GM19023 (cell line): ENCODE results near the gene TENM3.

ENCODE experiments used
- ATAC-seq: cut with Tn5 transposase; IDR thresholded peaks from one replicate; pipeline ENCODE4 v1.9.1; 2021; ENCODE audit warnings: mild to moderate bottlenecking, moderate library complexity; ENCODE audit not compliant: unreplicated experiment

TENM3 gene

GRCh38 chr4:182827166-182827565 is 584.0 kb downstream of the TENM3 start:
- ATAC-seq: no peak

- no peak for ATAC-seq
Measured at GRCh38 chr4:182827954-182828353, 584.8 kb downstream of the TENM3 start.

- ATAC-seq: no peak
Measured at GRCh38 chr4:182828360-182829025, 585.3 kb downstream of the TENM3 start.

- ATAC-seq: no peak
Measured at GRCh38 chr4:182829196-182829595, 586.0 kb downstream of the TENM3 start.

- ATAC-seq: no peak
Measured at GRCh38 chr4:182831376-182831775, 588.2 kb downstream of the TENM3 start.

- ATAC-seq: no peak
Measured at GRCh38 chr4:182832352-182833120, 589.3 kb downstream of the TENM3 start.

- no peak for ATAC-seq
Measured at GRCh38 chr4:182835006-182835740, 592.0 kb downstream of the TENM3 start.

GRCh38 chr4:182837831-182838230 is 594.6 kb downstream of the TENM3 start:
- no peak for ATAC-seq

GRCh38 chr4:182838535-182838934 is 595.3 kb downstream of the TENM3 start:
- ATAC-seq: no peak

- no peak for ATAC-seq
Measured at GRCh38 chr4:182839256-182839655, 596.1 kb downstream of the TENM3 start.

- ATAC-seq: no peak
Measured at GRCh38 chr4:182840108-182840507, 596.9 kb downstream of the TENM3 start.

GRCh38 chr4:182842104-182842600 is 599.0 kb downstream of the TENM3 start:
- no peak for ATAC-seq

GRCh38 chr4:182842759-182843390 is 599.7 kb downstream of the TENM3 start:
- no peak for ATAC-seq

GRCh38 chr4:182843808-182844325 is 600.7 kb downstream of the TENM3 start:
- ATAC-seq: no peak

GRCh38 chr4:182845618-182846017 is 602.4 kb downstream of the TENM3 start:
- ATAC-seq: no peak

GRCh38 chr4:182846036-182846435 is 602.8 kb downstream of the TENM3 start:
- ATAC-seq: no peak

GRCh38 chr4:182847576-182848450 is 604.6 kb downstream of the TENM3 start:
- ATAC-seq: no peak

- ATAC-seq: no peak
Measured at GRCh38 chr4:182848685-182849084, 605.5 kb downstream of the TENM3 start.
